CD4-positive, alpha-beta memory T cell (primary cell): Measurements from ENCODE around the gene PSMD11. TPM values are rescaled to one million over a fixed set of nuclear protein-coding genes. Genes with fewer than 3 reads are reported as not detected.

ENCODE experiments used
- CTCF ChIA-PET: fragments of 350-600 bp; sonication (Branson Sonifier 250); formaldehyde crosslinking; loops from one replicate; lab custom pipeline; 2021; ENCODE audit warnings: inconsistent platforms; ENCODE audit not compliant: partially characterized antibody; lab: Charles Lee
- POLR2A ChIA-PET: fragments of 350-600 bp; sonication (Branson Sonifier 250); formaldehyde crosslinking; loops from one replicate; lab custom pipeline; 2021; ENCODE audit not compliant: partially characterized antibody; lab: Charles Lee
- DNase-seq, 5 donors: peaks; one replicate each; pipeline versions ENCODE4 v3.0.0 to v3.0.0-alpha.2; 2020 to 2022; ENCODE audit warnings: mixed read lengths in 1 of 5
- H3K27ac ChIP-seq: one replicate; pipeline ENCODE4 v1.7.0; 2013; ENCODE audit warnings: low read depth, low read length
- H3K27me3 ChIP-seq: 2 replicates; pipeline ENCODE4 v1.7.0; 2013; ENCODE audit warnings: mild to moderate bottlenecking, low read length, moderate library complexity; ENCODE audit not compliant: insufficient read depth
- H3K36me3 ChIP-seq: 2 replicates; pipeline ENCODE4 v1.7.0; 2013; ENCODE audit warnings: mild to moderate bottlenecking, low read length, moderate library complexity; ENCODE audit not compliant: insufficient read depth
- H3K4me1 ChIP-seq: 2 replicates; pipeline ENCODE4 v1.7.0; 2013; ENCODE audit warnings: mild to moderate bottlenecking, low read length, moderate library complexity; ENCODE audit not compliant: insufficient read depth
- H3K4me3 ChIP-seq, 2 donors: one replicate each; pipeline ENCODE4 v1.7.0; 2013; ENCODE audit warnings: low read length in 2 of 2, mild to moderate bottlenecking in 1 of 2
- H3K9me3 ChIP-seq, 2 donors: one replicate each; pipeline ENCODE4 v1.7.0; 2013; ENCODE audit warnings: low read length in 2 of 2, control low read depth in 1 of 2; ENCODE audit not compliant: control insufficient read depth in 1 of 2
- H3K27ac Mint-ChIP-seq, 7 donors: one replicate each; pipeline ENCODE4 v1.8.0; 2020 to 2021; ENCODE audit warnings: mixed read lengths in 7 of 7, mild to moderate bottlenecking in 6 of 7, inconsistent platforms in 3 of 7, moderate library complexity in 3 of 7
- H3K27me3 Mint-ChIP-seq, 2 donors: one replicate each; pipeline ENCODE4 v1.8.0; 2020 to 2021; ENCODE audit warnings: mixed read lengths in 2 of 2
- H3K36me3 Mint-ChIP-seq, 2 donors: one replicate each; pipeline ENCODE4 v1.8.0; 2020 to 2021; ENCODE audit warnings: mixed read lengths in 2 of 2, inconsistent platforms in 1 of 2, mild to moderate bottlenecking in 1 of 2
- H3K4me1 Mint-ChIP-seq, 4 donors: one replicate each; pipeline ENCODE4 v1.8.0; 2020 to 2021; ENCODE audit warnings: mixed read lengths in 4 of 4, mild to moderate bottlenecking in 1 of 4
- H3K4me3 Mint-ChIP-seq, 8 donors: one replicate each; pipeline ENCODE4 v1.8.0; 2020 to 2021; ENCODE audit warnings: mixed read lengths in 8 of 8, mild to moderate bottlenecking in 7 of 8, moderate library complexity in 6 of 8, inconsistent platforms in 3 of 8
- H3K9me3 Mint-ChIP-seq, 8 donors: one replicate each; pipeline ENCODE4 v1.8.0; 2020 to 2021; ENCODE audit warnings: mixed read lengths in 8 of 8, mild to moderate bottlenecking in 5 of 8, inconsistent platforms in 3 of 8, moderate library complexity in 1 of 8
- intact Hi-C: fragments of 100-400 bp; cut with micrococcal nuclease; formaldehyde crosslinking; loops from one replicate; pipeline ENCODE4 v1.15.1; 2023
- polyA plus RNA-seq, 2 donors: library from polyadenylated mRNA; unstranded; fragments of 300-500 nt; fragmentation: Illumina TruSeq; gene quantifications; one replicate each; pipeline ENCODE4 v1.2.3, GENCODE V29; 2021
- total RNA-seq, 2 experiments: library from RNA; stranded (reverse); gene quantifications; one replicate each; pipeline ENCODE4 v1.2.3, GENCODE V29; 2021

Gene PSMD11
- total and polyA plus RNA-seq, 4 experiments from 2014 or later, result 58.0 to 140 (median 103) TPM

DNA sequence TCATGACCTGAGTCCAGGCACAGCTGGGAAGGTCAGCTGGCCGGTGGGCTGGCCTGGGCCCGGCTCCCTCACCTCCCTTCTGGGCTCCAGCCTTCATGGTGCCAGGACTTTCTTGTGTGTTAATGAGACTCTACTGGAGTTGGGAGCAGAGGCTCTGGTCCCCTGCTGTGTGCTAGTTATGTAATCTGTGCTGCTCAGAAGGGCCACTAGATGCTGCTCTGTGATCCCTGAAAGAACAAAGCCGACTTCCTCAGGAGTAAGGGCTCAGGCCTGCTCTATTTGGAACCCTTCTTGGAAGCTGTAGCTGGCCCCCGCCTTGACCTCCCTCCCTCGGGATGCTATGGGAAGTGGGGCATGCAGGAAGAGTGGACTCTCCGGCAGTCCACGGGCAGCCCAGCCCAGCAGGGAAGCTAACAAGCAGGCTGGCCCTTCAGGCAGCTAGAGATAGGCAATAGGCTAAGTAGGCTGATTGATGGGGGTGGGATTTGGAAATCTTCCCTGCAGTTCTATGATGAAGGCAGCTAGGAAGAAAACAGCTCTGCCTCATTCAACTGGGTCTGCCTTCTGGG lies 39.2 kb downstream of the PSMD11 start:
- Mint-ChIP-seq H3K4me1 (peaks cover 10 to 24% (median 13%) of the 10 kb centered on the region in 4 donors), H3K27ac (peak overlapping the region; percentile 61 to 93 (median 89)), H3K9me3 (peaks cover 0 to 2% (median 0%) of the 10 kb centered on the region in 8 donors), H3K27me3 (no peaks in the 10 kb centered on the region), H3K4me3 (peak overlapping the region in 2 of 8 donors; percentile 9 to 62), H3K36me3 (peaks cover 35 to 46% of the 10 kb centered on the region in 2 donors)
- Histone ChIP-seq H3K9me3 (no peaks in the 10 kb centered on the region), H3K36me3 (peaks cover 25% of the 10 kb centered on the region), H3K4me1 (peaks cover 16% of the 10 kb centered on the region), H3K27ac (no peak overlapping the region), H3K4me3 (no peak overlapping the region), H3K27me3 (no peaks in the 10 kb centered on the region)
- peak; percentile 50 to 61 (median 57) for DNase-seq
- ChIA-PET CTCF (interaction anchor here (0.6 to 10.8 kb wide), 34 partner anchors 8 to 394 kb away, joined by 3 to 105 read pairs (median 4); partner anchors contain the start of gene PSMD11), POLR2A (interaction anchor here (0.6 to 7.7 kb wide), 11 partner anchors 9 to 65 kb away, joined by 3 to 91 read pairs (median 4); partner anchors contain the start of gene PSMD11)
- intact Hi-C loops, result loop anchor here (1.0 kb wide), 3 partner anchors 41 to 272 kb away; no protein-coding TSS in a partner anchor

- POLR2A ChIA-PET, result interaction anchor here (0.8 to 7.7 kb wide), 10 partner anchors 10 to 40 kb away, joined by 3 to 91 read pairs (median 4); partner anchors contain the start of gene PSMD11
- no peak overlapping the region for H3K4me3 ChIP-seq
- H3K4me1 ChIP-seq, result peaks cover 21% of the 10 kb centered on the region
- H3K27ac ChIP-seq, result no peak overlapping the region
- no peaks in the 10 kb centered on the region for H3K27me3 ChIP-seq
- CTCF ChIA-PET, result interaction anchor here (0.6 to 10.8 kb wide), 35 partner anchors 8 to 393 kb away, joined by 3 to 105 read pairs (median 4); partner anchors contain the start of gene PSMD11
- no peaks in the 10 kb centered on the region for H3K9me3 ChIP-seq
- Mint-ChIP-seq H3K4me3 (peak overlapping the region in 2 of 8 donors; percentile 0 to 62), H3K36me3 (peaks cover 30 to 42% of the 10 kb centered on the region in 2 donors), H3K27me3 (no peaks in the 10 kb centered on the region), H3K4me1 (peaks cover 10 to 29% (median 17%) of the 10 kb centered on the region in 4 donors), H3K27ac (peak overlapping the region; percentile 61 to 93 (median 88)), H3K9me3 (peaks cover 0 to 2% (median 0%) of the 10 kb centered on the region in 8 donors)
- no peak for DNase-seq
- intact Hi-C loops, result no loop called here
- peaks cover 20% of the 10 kb centered on the region for H3K36me3 ChIP-seq
Measured at GRCh38 chr17:32484041-32484461, 39.7 kb downstream of the PSMD11 start.

DNA sequence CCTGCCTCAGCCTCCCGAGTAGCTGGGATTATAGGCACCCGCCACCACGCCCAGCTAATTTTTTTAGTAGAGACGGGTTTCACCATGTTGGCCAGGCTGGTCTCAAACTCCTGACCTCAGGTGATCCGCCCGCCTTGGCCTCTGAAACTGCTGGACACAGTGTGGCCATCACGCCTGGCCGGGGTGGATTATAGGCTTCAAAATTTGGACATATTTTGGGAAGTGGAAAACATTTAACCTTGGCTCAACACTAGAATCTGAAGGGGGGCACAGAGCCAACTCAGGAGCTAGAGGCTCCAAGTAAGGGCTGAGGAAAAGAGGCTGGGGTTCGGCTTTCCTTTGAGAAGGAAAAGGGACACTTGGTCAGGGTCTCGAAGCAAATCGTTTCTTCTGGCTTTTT lies 40.3 kb downstream of the PSMD11 start:
- no peak for DNase-seq
- H3K4me1 Mint-ChIP-seq, result peaks cover 10 to 35% (median 21%) of the 10 kb centered on the region in 4 donors
- POLR2A ChIA-PET, result interaction anchor here (0.9 to 7.7 kb wide), 6 partner anchors 11 to 34 kb away, joined by 3 to 91 read pairs (median 4); no protein-coding TSS in a partner anchor

DNA sequence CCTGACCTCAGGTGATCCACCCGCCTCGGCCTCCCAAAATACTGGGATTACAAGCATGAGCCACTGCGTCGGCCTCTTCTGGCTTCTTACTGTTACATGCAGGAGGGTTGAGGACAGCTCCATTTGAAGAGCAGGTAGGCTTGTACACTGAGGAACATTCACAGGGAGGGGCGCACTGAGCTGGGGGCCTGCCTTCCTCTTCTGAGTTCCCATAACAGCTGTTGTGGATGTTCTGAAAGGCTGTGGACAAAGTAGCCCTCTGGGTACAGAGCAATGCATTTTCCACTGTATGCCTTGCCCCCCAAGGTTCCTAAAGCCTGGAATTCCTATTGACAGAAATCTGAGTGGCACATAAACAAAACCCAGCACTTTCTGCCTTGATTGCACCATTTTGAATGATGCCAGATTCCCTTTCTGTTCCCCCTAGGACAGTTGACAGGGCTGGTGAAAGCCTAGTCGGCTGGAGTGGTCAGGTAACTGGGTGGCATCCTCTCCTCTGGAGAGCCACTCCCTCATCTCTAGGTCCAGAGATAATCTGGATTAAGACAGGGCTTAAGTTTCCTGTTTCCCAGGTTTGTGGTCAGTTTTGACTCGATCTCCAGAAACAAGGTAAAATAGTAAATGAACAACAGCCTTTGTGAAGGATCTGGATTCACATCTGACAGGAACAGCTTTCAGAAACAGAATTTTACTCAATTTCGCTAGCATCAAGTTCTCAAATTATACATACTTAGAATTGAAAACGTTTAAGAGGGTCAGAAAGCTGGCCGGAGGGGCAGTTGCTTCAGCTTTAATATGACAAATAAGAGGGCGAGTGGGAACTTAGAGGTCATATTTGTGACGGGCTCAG lies 41.2 kb downstream of the PSMD11 start:
- H3K4me1 ChIP-seq, result peaks cover 35% of the 10 kb centered on the region
- Mint-ChIP-seq H3K4me3 (peak overlapping the region; percentile 65 to 85 (median 80)), H3K9me3 (peaks cover 0 to 2% (median 0%) of the 10 kb centered on the region in 8 donors), H3K4me1 (peaks cover 12 to 43% (median 28%) of the 10 kb centered on the region in 4 donors), H3K27ac (peak overlapping the region; percentile 48 to 93 (median 87)), H3K36me3 (peaks cover 20 to 32% of the 10 kb centered on the region in 2 donors), H3K27me3 (no peaks in the 10 kb centered on the region)
- ChIA-PET POLR2A (interaction anchor here (0.8 to 7.7 kb wide), 7 partner anchors 14 to 70 kb away, joined by 3 to 91 read pairs (median 12); partner anchors contain the start of gene PSMD11), CTCF (interaction anchor here (0.7 to 10.8 kb wide), 11 partner anchors 22 to 270 kb away, joined by 3 to 105 read pairs (median 5); partner anchors contain the start of gene PSMD11)
- peaks cover 6% of the 10 kb centered on the region for H3K36me3 ChIP-seq
- no peaks in the 10 kb centered on the region for H3K27me3 ChIP-seq
- H3K27ac ChIP-seq, result no peak overlapping the region
- H3K4me3 ChIP-seq, result no peak overlapping the region
- intact Hi-C loops, result loop anchor here (2.0 kb wide), 3 partner anchors 17 to 391 kb away; partner anchors contain the start of genes MYO1D and PSMD11
- no peak for DNase-seq
- no peaks in the 10 kb centered on the region for H3K9me3 ChIP-seq

More for the DNA sequence above, 40.3 kb downstream of the PSMD11 start:
- CTCF ChIA-PET, result interaction anchor here (0.7 to 10.8 kb wide), 24 partner anchors 13 to 393 kb away, joined by 3 to 105 read pairs (median 4); partner anchors contain the start of gene PSMD11
- Mint-ChIP-seq H3K9me3 (peaks cover 0 to 2% (median 0%) of the 10 kb centered on the region in 8 donors), H3K27me3 (no peaks in the 10 kb centered on the region), H3K36me3 (peaks cover 26 to 39% of the 10 kb centered on the region in 2 donors), H3K27ac (peak overlapping the region in 2 of 7 donors; percentile 36 to 90), H3K4me3 (peak overlapping the region in 1 of 8 donors; percentile 52)
- H3K27ac ChIP-seq, result no peak overlapping the region
- no peak overlapping the region for H3K4me3 ChIP-seq
- H3K27me3 ChIP-seq, result no peaks in the 10 kb centered on the region
- no peaks in the 10 kb centered on the region for H3K9me3 ChIP-seq
- intact Hi-C loops, result no loop called here
- H3K36me3 ChIP-seq, result peaks cover 14% of the 10 kb centered on the region
- peaks cover 26% of the 10 kb centered on the region for H3K4me1 ChIP-seq

- H3K27ac Mint-ChIP-seq, result peak overlapping the region in 6 of 7 donors; percentile 48 to 93 (median 88)
- CTCF ChIA-PET, result interaction anchor here (1.1 to 10.8 kb wide), 9 partner anchors 9 to 173 kb away, joined by 3 to 105 read pairs (median 16); partner anchors contain the start of gene PSMD11
- peaks cover 42% of the 10 kb centered on the region for H3K4me1 ChIP-seq
- peaks cover 15 to 26% of the 10 kb centered on the region in 2 donors for H3K36me3 Mint-ChIP-seq
- DNase-seq, result peak; percentile 70 to 76 (median 74)
- peak overlapping the region; percentile 65 to 85 (median 80) for H3K4me3 Mint-ChIP-seq
- intact Hi-C loops, result loop anchor here (2.0 kb wide), 3 partner anchors 17 to 391 kb away; partner anchors contain the start of genes MYO1D and PSMD11
- peaks cover 0 to 2% (median 0%) of the 10 kb centered on the region in 8 donors for H3K9me3 Mint-ChIP-seq
- no peaks in the 10 kb centered on the region for H3K27me3 Mint-ChIP-seq
- POLR2A ChIA-PET, result interaction anchor here (0.7 to 7.7 kb wide), 17 partner anchors 10 to 391 kb away, joined by 3 to 91 read pairs (median 4); partner anchors contain the start of gene PSMD11
- H3K4me3 ChIP-seq, result no peak overlapping the region
- H3K4me1 Mint-ChIP-seq, result peaks cover 15 to 50% (median 31%) of the 10 kb centered on the region in 4 donors
- H3K36me3 ChIP-seq, result peaks cover 4% of the 10 kb centered on the region
- no peaks in the 10 kb centered on the region for H3K9me3 ChIP-seq
- H3K27ac ChIP-seq, result no peak overlapping the region
- H3K27me3 ChIP-seq, result no peaks in the 10 kb centered on the region
Measured at GRCh38 chr17:32486111-32486700, 41.9 kb downstream of the PSMD11 start.
